NCI-H146 treated with DMSO at 0.1 percent for 48 hours (cell line): Measurements from ENCODE around the gene POLR3F.
A peak's percentile ranks its signal among the peaks of the same experiment; 100 is the strongest.
"Not testable (repeated sequence)": the region's sequence is repeated elsewhere in the genome, so short reads cannot be mapped to it uniquely, and the experiment has no call there.

Experiments used
- DNase-seq: peaks from one replicate; lab custom pipeline; 2025; ENCODE audit not compliant: unreplicated experiment; lab: John Stamatoyannopoulos, UW

The POLR3F gene

DNA sequence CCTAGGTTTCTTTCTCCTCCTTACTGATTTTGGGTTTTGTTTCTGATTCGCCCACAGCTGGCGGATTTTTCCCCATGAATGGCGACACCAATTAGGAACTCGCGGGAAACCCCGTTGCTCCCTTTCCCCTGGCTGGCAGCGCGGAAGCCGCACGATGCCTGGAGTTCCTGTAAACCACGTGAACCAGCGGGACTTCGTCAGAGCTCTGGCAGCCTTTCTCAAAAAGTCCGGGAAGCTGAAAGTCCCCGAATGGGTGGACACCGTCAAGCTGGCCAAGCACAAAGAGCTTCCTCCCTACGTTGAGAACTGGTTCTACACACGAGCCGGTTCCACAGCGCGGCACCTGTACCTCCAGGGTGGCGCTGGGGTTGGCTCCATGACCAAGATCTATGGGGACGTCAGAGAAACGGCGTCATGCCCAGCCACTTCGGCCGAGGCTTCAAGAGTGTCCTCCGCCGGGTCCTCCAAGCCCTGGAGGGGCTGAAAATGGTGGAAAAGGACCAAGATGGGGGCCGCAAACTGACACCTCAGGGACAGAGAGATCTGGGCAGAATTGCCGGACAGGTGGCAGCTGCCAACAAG is 37.4 kb downstream of the POLR3F start:
- DNase-seq, result no peak

DNA sequence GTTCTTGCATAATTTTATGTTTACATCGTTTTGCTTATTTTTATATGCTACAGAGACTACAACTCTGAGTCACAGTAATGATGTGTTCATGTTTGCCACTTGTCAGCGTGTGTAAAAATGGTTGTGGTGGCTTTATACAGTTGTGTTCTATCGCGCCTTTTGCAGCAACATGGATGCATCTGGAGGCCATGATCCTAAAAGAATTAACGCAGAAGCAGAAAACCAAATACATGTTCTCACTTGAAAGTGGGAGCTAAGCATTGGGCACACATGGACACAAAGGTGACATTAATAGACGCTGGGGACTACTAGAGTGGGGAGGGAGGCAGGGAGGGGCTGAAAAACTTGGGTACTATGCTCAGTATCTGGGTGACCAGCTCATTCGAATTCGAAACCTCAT is 39.6 kb downstream of the POLR3F start:
- DNase-seq, result peak; percentile 53

- peak; percentile 98 for DNase-seq
Measured at GRCh38 chr20:18507218-18508191, 40.3 kb downstream of the POLR3F start, which contains the start of gene SEC23B. Gene SEC23B (plus strand): TSS chr20:18507940. CDS start chr20:18510836, 2,896 bp downstream.

DNA sequence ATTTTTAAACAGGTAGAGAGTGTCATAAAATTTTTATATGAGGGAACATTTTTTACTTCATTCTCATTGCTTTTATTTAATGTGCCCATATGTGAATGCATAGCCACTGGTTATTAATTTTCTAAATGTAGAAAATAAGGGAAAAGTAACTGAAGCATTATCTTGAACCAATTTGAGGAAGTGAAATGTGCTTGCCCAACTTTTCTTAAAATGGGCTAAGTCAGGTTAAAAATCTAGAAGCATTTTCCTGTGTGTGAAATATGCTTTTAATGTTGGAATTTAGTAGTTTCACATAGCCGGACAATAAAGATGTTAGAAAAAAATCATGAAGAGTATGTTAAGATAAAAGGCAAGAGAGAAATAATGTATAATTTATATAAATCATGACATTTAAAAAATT is 44.4 kb downstream of the POLR3F start:
- no peak for DNase-seq

GRCh38 chr20:18513208-18513607 is 46.0 kb downstream of the POLR3F start:
- no peak for DNase-seq

DNA sequence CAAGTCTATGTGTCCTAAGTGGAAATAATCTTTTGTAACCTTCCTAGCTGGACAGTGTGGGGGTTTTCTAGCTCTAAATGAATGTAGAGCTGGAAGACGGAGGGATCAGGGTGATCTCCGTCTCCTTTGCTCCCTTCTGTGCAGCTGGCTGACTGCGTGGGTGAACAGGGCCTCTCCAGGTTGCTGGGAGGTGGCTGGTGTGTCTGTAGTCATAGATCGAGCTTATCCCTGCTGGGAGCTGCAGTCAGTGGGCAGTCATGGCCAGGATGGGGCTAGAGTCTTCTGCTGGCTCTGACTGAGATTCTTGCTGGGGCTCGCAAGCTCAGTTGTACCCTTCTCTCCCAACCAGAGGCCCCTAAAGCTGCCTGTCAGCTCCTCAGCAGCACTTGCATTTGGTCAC is 46.9 kb downstream of the POLR3F start:
- DNase-seq, result no peak

DNA sequence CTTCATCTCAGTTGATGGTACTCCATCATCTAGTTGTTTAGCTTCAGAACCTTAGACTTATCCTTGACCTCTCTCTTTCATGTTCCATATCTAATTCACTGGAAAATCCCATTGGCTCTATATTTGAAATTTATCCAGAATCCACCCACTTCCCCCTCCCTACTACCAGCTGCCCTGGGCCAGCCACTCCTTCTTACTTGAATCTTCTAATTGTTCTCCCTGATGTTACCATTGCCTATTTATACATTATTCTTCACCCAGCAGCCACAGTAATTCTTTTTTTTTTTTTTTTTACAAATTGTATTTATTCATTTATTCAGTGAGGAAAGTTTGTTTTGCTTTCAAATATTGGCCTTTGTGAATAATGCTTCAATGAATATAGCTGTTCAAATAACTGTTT is 48.8 kb downstream of the POLR3F start:
- DNase-seq, result no peak

GRCh38 chr20:18522066-18522465 is 54.9 kb downstream of the POLR3F start:
- not testable (repeated sequence) for DNase-seq

- DNase-seq, result no peak
Measured at GRCh38 chr20:18523066-18523465, 55.9 kb downstream of the POLR3F start.

- DNase-seq, result no peak
Measured at GRCh38 chr20:18524646-18525045, 57.5 kb downstream of the POLR3F start.

DNA sequence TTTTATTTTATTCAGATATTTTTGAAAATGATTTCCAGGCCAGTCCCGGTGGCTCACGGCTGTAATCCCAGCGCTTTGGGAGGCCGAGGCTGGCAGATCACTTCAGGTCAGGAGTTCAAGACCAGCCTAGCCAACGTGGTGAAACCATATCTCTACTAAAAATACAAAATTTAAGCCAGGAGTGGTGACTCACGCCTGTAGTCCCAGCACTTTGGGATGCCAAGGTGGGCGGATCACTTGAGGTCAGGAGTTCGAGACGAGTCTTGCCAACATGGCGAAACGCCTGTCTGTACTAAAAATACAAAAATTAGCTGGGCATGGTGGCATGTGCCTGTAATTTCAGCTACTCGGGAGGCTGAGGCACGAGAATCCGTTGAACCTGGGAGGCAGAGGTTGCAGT is 59.6 kb downstream of the POLR3F start:
- not testable (repeated sequence) for DNase-seq

GRCh38 chr20:18527339-18527738 is 60.1 kb downstream of the POLR3F start:
- DNase-seq, result no peak

GRCh38 chr20:18527836-18528235 is 60.6 kb downstream of the POLR3F start:
- DNase-seq, result no peak

- no peak for DNase-seq
Measured at GRCh38 chr20:18529041-18529440, 61.9 kb downstream of the POLR3F start.

DNA sequence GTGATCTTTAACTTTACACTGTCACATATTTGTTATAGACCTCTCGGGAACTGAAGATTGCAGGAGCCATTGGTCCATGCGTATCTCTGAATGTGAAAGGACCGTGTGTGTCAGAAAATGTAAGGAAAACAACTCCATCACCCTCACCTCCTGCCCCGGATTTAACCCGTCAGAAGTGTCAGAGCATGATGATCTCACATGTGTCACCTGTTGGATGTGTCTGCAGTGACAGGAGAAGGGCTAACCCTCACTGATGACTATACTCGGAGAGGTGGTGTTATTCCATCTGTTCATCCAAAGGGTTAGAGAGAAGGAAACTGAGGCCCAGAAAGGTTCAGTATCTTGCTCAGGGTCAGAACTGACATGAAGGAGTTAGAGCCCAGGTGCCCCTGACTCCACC is 65.4 kb downstream of the POLR3F start:
- no peak for DNase-seq

GRCh38 chr20:18533491-18533890 is 66.3 kb downstream of the POLR3F start:
- no peak for DNase-seq

DNA sequence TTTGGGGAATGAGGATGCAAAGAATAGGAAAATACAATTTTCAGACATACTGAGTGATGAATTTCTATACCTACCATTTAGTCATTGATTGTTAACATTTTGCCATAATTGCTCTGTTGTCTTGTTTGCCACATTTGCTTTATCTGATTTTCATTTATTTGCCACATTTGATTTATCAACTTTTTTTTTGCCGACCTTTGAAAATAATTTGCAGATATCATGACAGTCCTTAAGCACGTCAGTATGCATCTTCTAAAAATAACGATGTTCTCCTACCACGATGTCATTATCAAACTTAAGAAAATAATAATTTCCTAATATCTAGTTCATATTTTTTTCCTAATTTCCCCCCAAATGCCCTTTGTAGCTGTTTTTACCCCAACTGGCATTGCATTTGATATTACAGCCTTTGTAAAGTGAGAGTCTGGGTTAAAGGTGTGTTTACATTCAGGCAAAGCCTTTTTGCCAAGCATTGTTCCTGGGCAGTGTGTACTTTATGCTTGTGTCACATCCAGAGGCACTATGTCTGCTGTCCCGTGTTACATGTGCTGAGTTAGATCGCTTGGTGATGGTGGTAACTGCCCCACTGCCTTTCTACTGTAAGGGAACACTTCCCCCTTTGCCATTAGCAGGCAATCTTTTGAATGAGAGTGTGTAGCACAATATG is 66.9 kb downstream of the POLR3F start:
- no peak for DNase-seq
